HG02885 (cell line): ENCODE results near the gene PUS10.
A peak's percentile ranks its signal among the peaks of the same experiment; 100 is the strongest.
"Not testable (repeated sequence)": the region's sequence is repeated elsewhere in the genome, so short reads cannot be mapped to it uniquely, and the experiment has no call there.

ENCODE experiments used
- ATAC-seq: cut with Tn5 transposase; IDR thresholded peaks from one replicate; pipeline ENCODE4 v1.9.1; 2021; ENCODE audit warnings: mild to moderate bottlenecking; ENCODE audit not compliant: unreplicated experiment, poor library complexity

The PUS10 gene

GRCh38 chr2:61017556-61018317, at the start of gene PUS10, which contains the start of gene PEX13:
Gene PUS10, minus strand, starts transcription at chr2:61018255. Its CDS starts 6,365 bp downstream, at chr2:61011890.
Gene PEX13, plus strand, starts transcription at chr2:61017720. Its CDS starts 40 bp downstream, at chr2:61017760.
- peak; percentile 81 for ATAC-seq

GRCh38 chr2:61065714-61066709, 48.0 kb upstream of the PUS10 start, which contains the start of gene SANBR:
Gene SANBR, plus strand, starts transcription at chr2:61065871. Its CDS starts 4,480 bp downstream, at chr2:61070351.
- ATAC-seq = peak; percentile 97

- ATAC-seq = no peak
These were observed 41.3 kb upstream of the PUS10 start for GRCh38 chr2:61059382-61059781.

- no peak for ATAC-seq
These were observed 39.5 kb upstream of the PUS10 start for GRCh38 chr2:61057562-61057961.

- ATAC-seq = no peak
These were observed 37.5 kb upstream of the PUS10 start for GRCh38 chr2:61055557-61055956.

- ATAC-seq = no peak
These were observed 27.9 kb upstream of the PUS10 start for GRCh38 chr2:61045999-61046398.

- no peak for ATAC-seq
These were observed 27.2 kb upstream of the PUS10 start for GRCh38 chr2:61045226-61045625.

- ATAC-seq = no peak
These were observed 26.6 kb upstream of the PUS10 start for GRCh38 chr2:61044636-61045035.

GRCh38 chr2:61042807-61043206, 24.8 kb upstream of the PUS10 start:
- ATAC-seq = no peak

GRCh38 chr2:61036643-61037042, 18.6 kb upstream of the PUS10 start:
- not testable (repeated sequence) for ATAC-seq

- ATAC-seq = not testable (repeated sequence)
These were observed 16.5 kb upstream of the PUS10 start for GRCh38 chr2:61034592-61034991.

- ATAC-seq = no peak
These were observed 11.5 kb upstream of the PUS10 start for GRCh38 chr2:61029533-61029932.

GRCh38 chr2:61023670-61024069, 5.6 kb upstream of the PUS10 start:
- no peak for ATAC-seq

GRCh38 chr2:61021228-61021660, 3.2 kb upstream of the PUS10 start:
- ATAC-seq = no peak

- ATAC-seq = no peak
These were observed 743 bp upstream of the PUS10 start for GRCh38 chr2:61018798-61019197.

GRCh38 chr2:61018318-61018755, 282 bp upstream of the PUS10 start:
- ATAC-seq = no peak

GRCh38 chr2:61017003-61017555, 976 bp downstream of the PUS10 start:
- ATAC-seq = peak; percentile 59

GRCh38 chr2:61016392-61017002, 1.6 kb downstream of the PUS10 start:
- ATAC-seq = peak; percentile 23

- ATAC-seq = no peak
These were observed 2.1 kb downstream of the PUS10 start for GRCh38 chr2:61015976-61016375.

- no peak for ATAC-seq
These were observed 3.3 kb downstream of the PUS10 start for GRCh38 chr2:61014763-61015162.
